ENCODE data around the gene PARD3B. TPM values are rescaled to one million over a fixed set of nuclear protein-coding genes. Genes with fewer than 3 reads are reported as not detected.

PARD3B gene
- total RNA-seq, 1 donor from 2014 or later: not detected

DNA sequence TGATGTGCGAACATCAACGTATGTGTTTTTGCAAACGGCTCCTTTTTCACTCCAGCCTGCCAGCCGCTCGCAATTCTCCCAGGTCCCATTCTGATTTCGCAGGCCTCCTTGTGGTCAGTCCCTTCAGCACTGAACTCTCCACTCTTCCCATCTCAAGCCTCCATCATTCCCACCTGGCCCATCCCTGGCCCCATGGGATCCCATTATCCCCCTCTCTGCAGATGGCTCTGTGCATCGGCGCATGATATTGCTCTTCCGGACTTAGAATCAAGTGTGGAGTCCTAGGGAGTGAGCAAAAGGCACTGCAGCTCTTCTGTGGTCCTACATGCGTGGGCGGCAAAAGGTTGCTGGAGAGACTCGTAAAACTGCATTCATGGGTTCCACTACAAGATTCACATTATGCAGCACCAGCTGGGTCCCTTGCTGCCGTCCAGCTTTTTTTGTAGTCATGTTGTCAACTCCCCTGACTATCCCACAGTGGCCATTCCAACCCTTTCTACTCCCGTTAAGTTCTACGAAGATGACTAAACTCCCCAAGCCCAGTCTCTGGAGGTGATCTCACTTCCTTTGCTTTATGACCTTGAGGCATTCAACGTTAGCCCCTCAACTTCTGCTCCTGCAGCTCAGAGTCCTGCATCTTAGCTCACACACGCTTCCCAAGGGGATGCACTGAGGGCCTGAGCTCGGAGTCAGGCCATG, 1011.7 kb downstream of the PARD3B start:
- Mint-ChIP-seq H3K4me3 (no peak overlapping the region), H3K4me1 (no peaks in the 10 kb centered on the region), H3K9me3 (no peaks in the 10 kb centered on the region), H3K27ac (no peak overlapping the region), H3K36me3 (ENCODE audit: low read depth) (no peaks in the 10 kb centered on the region), H3K27me3 (peaks cover 2% of the 10 kb centered on the region)
- ChIA-PET CTCF (no interaction called here), POLR2A (no interaction called here)
- no peak for ATAC-seq (ENCODE audit: low read depth)
- DNase-seq: no peak
- intact Hi-C loops (cut with micrococcal nuclease): no loop called here
- TF ChIP-seq, protein P1, sequence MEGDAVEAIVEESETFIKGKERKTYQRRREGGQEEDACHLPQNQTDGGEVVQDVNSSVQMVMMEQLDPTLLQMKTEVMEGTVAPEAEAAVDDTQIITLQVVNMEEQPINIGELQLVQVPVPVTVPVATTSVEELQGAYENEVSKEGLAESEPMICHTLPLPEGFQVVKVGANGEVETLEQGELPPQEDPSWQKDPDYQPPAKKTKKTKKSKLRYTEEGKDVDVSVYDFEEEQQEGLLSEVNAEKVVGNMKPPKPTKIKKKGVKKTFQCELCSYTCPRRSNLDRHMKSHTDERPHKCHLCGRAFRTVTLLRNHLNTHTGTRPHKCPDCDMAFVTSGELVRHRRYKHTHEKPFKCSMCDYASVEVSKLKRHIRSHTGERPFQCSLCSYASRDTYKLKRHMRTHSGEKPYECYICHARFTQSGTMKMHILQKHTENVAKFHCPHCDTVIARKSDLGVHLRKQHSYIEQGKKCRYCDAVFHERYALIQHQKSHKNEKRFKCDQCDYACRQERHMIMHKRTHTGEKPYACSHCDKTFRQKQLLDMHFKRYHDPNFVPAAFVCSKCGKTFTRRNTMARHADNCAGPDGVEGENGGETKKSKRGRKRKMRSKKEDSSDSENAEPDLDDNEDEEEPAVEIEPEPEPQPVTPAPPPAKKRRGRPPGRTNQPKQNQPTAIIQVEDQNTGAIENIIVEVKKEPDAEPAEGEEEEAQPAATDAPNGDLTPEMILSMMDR (IDR thresholded peaks at IDR 0.05): no peak

DNA sequence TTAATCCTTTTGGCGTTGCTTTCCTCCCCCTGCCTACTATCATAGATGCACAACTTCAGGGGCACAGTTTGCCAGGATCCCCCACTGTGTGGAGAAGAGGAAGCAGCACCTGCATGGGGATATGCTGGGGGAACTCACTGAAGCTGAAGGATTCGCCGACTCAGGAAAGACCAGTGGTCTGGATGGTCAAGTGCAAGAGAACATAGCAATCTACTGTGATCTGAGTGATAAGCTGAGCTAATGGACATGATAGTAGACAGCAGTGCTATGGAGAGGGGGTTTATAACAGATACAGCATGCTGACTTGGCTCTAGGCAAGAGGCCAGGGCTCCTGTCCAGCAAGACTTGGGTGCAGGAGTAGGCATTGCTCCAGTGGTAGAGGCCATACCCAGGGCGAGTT, 1012.6 kb downstream of the PARD3B start:
- Mint-ChIP-seq H3K27ac (no peak overlapping the region), H3K27me3 (peaks cover 2% of the 10 kb centered on the region), H3K4me1 (no peaks in the 10 kb centered on the region), H3K36me3 (ENCODE audit: low read depth) (no peaks in the 10 kb centered on the region), H3K4me3 (no peak overlapping the region), H3K9me3 (no peaks in the 10 kb centered on the region)
- ChIA-PET CTCF (no interaction called here), POLR2A (no interaction called here)
- TF ChIP-seq, protein P1 (IDR thresholded peaks at IDR 0.05): no peak
- no peak for DNase-seq
- intact Hi-C loops (cut with micrococcal nuclease): no loop called here
- no peak for ATAC-seq (ENCODE audit: low read depth)

DNA sequence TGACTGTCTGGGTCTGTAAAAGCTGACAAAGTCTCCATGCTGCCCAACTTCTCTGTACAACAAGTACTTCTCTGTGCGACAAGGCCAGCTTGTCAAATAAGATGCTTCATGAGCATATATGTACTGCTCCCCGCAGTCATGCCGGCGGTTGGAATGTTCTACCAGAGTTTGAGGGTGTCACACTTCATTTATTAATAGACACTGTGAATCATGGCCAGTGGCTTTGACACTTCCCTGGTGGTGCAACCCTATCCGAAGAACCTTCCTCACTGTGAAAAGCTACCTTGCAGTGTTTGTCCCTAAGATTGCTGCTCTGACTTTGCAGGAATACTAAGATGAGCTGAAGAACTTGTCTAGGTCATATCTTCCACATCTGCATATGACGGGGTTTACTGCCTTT, 1016.2 kb downstream of the PARD3B start:
- H3K27ac Mint-ChIP-seq: no peak overlapping the region
- no peaks in the 10 kb centered on the region for H3K4me1 Mint-ChIP-seq
- H3K27me3 Mint-ChIP-seq: peaks cover 4% of the 10 kb centered on the region
- ChIA-PET POLR2A (no interaction called here), CTCF (no interaction called here)
- no peaks in the 10 kb centered on the region for H3K9me3 Mint-ChIP-seq
- intact Hi-C loops (cut with micrococcal nuclease): no loop called here
- TF ChIP-seq, protein P1 (IDR thresholded peaks at IDR 0.05): no peak
- no peak for DNase-seq
- ATAC-seq (ENCODE audit: low read depth): no peak
- no peaks in the 10 kb centered on the region for H3K36me3 Mint-ChIP-seq (ENCODE audit: low read depth)
- H3K4me3 Mint-ChIP-seq: no peak overlapping the region

DNA sequence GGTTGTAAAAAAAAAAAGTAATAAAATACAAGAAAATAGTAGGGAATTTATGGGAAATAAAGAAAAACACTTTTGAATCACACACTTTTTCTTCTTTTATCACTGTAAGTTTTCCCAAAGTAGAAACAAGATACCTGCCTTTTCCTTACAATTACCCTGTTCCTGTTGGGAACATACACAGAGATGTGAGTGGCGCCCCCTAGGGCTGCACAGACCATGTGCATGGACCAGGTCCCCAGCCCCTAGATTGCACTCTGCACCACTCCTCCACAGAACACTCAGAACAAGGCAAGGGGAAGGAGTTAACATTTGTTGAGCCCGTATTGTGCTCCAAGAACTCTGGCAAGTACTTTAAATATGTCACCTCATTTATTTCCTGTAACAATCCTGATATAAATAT, 1018.4 kb downstream of the PARD3B start:
- DNase-seq (no peak), ATAC-seq (ENCODE audit: low read depth) (no peak)
- POLR2A ChIA-PET: no interaction called here
- intact Hi-C loops (cut with micrococcal nuclease): no loop called here
- H3K4me3 Mint-ChIP-seq: no peak overlapping the region
- H3K9me3 Mint-ChIP-seq: no peaks in the 10 kb centered on the region
- no peaks in the 10 kb centered on the region for H3K4me1 Mint-ChIP-seq
- no peaks in the 10 kb centered on the region for H3K36me3 Mint-ChIP-seq (ENCODE audit: low read depth)
- CTCF ChIA-PET: no interaction called here
- no peak overlapping the region for H3K27ac Mint-ChIP-seq
- TF ChIP-seq, protein P1 (IDR thresholded peaks at IDR 0.05): no peak
- H3K27me3 Mint-ChIP-seq: peaks cover 4% of the 10 kb centered on the region

DNA sequence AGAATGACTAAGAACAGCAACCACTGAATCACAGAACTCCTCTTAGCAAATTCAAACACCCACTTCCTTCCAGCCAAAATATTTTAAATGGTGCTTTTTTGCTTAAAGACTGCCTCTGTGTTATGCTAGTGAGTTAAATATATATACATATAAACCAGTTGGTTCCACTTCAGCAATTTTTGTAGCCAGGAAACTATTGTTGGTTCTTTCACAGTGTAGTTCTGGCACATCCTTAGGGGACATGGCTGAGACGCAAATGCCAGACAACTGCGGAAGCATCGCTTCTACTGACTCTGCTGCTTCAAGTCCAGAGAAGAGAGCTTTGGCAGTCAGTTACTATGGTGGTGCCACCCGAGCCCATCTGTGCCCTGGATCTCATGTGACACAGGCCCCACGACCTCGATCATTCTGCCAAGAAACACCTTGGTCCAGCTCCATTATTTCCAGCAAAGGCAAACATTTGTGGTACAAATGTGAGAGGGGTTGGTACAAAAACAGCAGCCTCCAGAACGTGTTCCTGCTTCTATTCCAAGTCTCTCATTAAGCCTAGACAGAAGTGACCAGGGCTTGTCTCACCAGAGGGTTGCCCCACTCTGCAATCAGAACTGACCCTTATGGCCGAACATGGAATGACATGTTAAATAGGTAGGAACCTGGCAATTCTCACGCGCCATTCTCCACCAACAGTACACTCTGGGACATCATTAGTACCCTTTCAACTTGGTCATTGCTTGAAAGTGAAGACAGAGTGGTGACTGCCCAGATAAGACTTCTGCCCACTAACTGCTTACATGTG, 1019.3 kb downstream of the PARD3B start:
- no peak for DNase-seq
- H3K36me3 Mint-ChIP-seq (ENCODE audit: low read depth): no peaks in the 10 kb centered on the region
- TF ChIP-seq, protein P1 (IDR thresholded peaks at IDR 0.05): no peak
- H3K4me3 Mint-ChIP-seq: no peak overlapping the region
- H3K9me3 Mint-ChIP-seq: no peaks in the 10 kb centered on the region
- intact Hi-C loops (cut with micrococcal nuclease): no loop called here
- no peak overlapping the region for H3K27ac Mint-ChIP-seq
- ATAC-seq (ENCODE audit: low read depth): no peak
- H3K27me3 Mint-ChIP-seq: peaks cover 4% of the 10 kb centered on the region
- ChIA-PET POLR2A (no interaction called here), CTCF (no interaction called here)
- no peaks in the 10 kb centered on the region for H3K4me1 Mint-ChIP-seq

All from activated B cell treated with CpG ODN at 0.5 μM for 24 hours (primary cell).